HAP-1 (cell line): ENCODE measurements around the gene GRHL1.

Source experiments
- DNase-seq, 2 experiments: peaks; one replicate each; pipeline ENCODE4 v3.0.0-alpha.2; 2016 to 2020; ENCODE audit warnings: low spot score in 2 of 2
- H3K27me3 ChIP-seq: fragments of 250-450 bp; sonication (Bioruptor Pico); 2 replicates; pipeline ENCODE4 v1.5.1; 2020; ENCODE audit warnings: low read depth, mild to moderate bottlenecking, moderate library complexity
- H3K36me3 ChIP-seq: fragments of 250-450 bp; sonication (Bioruptor Pico); replicated peaks from 2 replicates; pipeline ENCODE4 v1.5.1; 2020; ENCODE audit warnings: mild to moderate bottlenecking
- H3K4me1 ChIP-seq: fragments of 250-450 bp; sonication (Bioruptor Pico); 2 replicates; pipeline ENCODE4 v1.5.1; 2020; ENCODE audit warnings: mild to moderate bottlenecking
- H3K4me3 ChIP-seq: fragments of 250-450 bp; sonication (Bioruptor Pico); 2 replicates; pipeline ENCODE4 v1.5.1; 2020; ENCODE audit warnings: mild to moderate bottlenecking, moderate library complexity
- H3K9me3 ChIP-seq: fragments of 250-450 bp; sonication (Bioruptor Pico); 2 replicates; pipeline ENCODE4 v1.5.1; 2020; ENCODE audit warnings: mild to moderate bottlenecking, moderate library complexity
- in situ Hi-C: fragments of 300-500 bp; cut with MboI; formaldehyde crosslinking; loops from 3 replicates; pipeline ENCODE4 v1.14.3; 2020; ENCODE audit warnings: low sequenced_read_pairs, inconsistent platforms, mixed read lengths

GRHL1 gene

DNA sequence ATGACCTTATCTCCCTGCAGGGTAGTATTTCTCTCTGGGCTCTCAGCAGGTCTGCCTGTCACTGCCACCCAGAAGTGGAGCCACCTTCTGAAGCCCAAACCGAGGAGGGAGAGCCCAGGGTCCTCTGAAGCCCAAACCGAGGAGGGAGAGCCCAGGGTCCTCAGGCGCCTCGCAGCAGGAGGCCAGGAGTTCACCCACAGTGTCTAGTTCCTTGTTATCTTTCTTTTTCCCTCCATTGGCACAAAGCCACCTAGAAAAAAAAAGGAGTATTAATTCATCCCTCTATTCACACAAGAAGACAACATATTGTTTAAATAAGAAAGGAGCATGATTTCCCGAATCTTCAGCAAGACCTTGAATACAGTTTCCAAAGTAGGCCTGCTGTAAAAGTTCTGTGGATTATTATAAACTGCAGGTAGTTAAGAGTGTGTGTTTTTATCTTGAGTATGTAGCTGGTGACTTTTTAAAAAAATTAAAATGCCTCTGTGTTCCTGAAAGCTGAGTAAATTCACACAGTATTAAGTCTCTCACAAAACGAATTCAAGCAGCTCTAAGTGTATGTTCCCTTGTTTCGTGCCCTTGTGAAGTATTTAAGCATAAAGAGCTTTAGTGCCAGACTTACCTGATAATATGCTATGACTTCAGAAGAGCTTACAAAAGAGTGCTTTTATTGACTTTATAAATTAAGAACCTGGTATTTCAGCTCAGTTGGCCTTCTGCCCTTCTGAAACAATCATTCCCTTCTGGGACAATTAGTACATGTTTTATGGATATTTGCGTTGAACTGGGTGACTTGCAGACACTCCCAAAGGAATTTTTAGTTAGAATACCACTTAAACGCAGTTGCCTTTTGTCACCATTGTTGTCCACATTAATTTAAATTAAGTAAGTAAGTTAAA lies 11.7 kb upstream of the GRHL1 start:
- peak; percentile 59 to 83 for DNase-seq

DNA sequence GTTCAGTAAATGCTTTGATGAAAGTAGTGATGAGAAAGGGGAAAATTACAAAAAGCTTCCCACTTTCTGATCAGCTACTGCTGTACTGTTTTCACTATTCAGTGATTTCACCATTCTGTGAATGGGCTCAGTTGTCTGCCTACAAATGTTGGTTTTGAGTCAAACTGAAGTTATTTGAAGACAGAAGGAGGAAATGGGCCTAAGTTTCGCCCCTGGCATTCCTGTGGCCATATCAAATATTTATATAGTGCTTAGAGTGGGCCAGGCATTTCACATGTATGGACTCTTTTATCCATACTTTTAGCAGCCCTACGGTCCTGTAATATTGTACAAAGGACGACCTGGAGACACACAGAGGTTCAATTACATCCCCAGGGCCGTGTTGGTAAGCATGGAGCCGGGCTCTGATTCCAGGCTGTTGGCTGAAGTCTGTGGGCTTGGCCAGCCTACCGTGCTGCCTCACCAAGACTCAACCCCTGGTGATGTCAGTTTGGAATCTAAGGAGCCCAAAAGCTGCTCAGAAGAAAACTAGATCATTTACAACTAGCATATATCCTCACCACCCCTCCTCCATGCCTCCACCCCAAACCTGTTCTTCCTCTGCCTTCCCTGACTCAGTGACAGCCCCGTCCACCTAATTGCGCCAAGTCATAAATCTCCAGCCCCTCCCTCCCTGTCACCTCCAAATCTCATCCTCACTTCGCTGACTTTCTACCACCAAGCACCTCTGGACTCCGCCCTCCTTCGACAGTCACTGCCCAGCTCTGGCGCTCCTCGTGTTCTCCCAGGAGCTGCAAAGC lies 10.1 kb upstream of the GRHL1 start:
- H3K4me3 ChIP-seq: no peak overlapping the region
- peaks cover 26% of the 10 kb centered on the region for H3K4me1 ChIP-seq
- no peaks in the 10 kb centered on the region for H3K36me3 ChIP-seq
- no peak for DNase-seq
- H3K27me3 ChIP-seq: no peaks in the 10 kb centered on the region
- no peaks in the 10 kb centered on the region for H3K9me3 ChIP-seq
- in situ Hi-C loops: no loop called here

More for the DNA sequence above, 11.7 kb upstream of the GRHL1 start:
- Histone ChIP-seq H3K4me1 (peaks cover 26% of the 10 kb centered on the region), H3K27me3 (no peaks in the 10 kb centered on the region), H3K36me3 (no peaks in the 10 kb centered on the region), H3K9me3 (no peaks in the 10 kb centered on the region), H3K4me3 (no peak overlapping the region)
- in situ Hi-C loops: no loop called here

DNA sequence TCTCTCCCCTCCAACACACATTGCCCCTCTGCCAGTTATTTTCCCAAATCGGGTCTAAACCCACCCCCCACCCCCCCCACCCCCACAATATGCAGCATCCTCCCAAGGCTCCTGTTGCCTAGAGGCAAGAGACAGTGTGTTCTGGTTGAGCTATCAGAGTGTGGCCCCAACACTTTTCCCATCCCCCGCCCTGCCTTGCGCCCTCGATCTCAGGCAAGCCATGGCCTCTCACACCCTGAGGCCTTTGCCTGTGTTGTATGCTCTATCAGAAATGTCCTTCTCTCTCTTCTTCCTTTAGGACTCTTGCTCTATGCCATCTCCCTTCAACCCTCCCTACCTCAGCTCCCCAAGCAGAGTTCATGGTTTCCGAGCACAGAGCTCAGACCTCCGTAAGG lies 9.5 kb upstream of the GRHL1 start:
- Histone ChIP-seq H3K4me3 (no peak overlapping the region), H3K36me3 (no peaks in the 10 kb centered on the region), H3K27me3 (no peaks in the 10 kb centered on the region), H3K4me1 (peaks cover 26% of the 10 kb centered on the region), H3K9me3 (no peaks in the 10 kb centered on the region)
- DNase-seq: no peak
- in situ Hi-C loops: no loop called here

DNA sequence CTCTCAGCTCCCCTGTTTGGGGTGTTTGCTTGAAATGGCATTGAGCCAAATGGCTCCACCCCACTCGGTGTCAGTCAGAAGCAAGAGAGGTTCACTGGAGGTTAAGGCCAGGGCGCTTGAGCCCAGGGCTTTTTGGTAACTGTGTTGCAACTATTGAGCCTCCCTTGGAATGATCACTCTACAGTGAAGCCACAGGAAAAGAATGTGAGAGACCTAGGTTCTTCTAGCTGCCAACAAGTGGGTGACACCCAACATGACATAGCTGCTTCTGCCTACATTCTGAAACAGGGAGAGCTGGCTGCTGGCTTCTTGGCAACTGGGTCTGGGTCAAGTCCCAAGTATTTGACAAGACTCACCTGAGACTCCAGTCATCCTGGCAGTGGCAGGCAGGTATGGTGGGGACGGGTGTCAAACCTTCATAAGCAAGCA lies 7.1 kb upstream of the GRHL1 start:
- DNase-seq: no peak
- Histone ChIP-seq H3K27me3 (no peaks in the 10 kb centered on the region), H3K4me3 (no peak overlapping the region), H3K9me3 (no peaks in the 10 kb centered on the region), H3K4me1 (peaks cover 23% of the 10 kb centered on the region), H3K36me3 (no peaks in the 10 kb centered on the region)
- in situ Hi-C loops: no loop called here

DNA sequence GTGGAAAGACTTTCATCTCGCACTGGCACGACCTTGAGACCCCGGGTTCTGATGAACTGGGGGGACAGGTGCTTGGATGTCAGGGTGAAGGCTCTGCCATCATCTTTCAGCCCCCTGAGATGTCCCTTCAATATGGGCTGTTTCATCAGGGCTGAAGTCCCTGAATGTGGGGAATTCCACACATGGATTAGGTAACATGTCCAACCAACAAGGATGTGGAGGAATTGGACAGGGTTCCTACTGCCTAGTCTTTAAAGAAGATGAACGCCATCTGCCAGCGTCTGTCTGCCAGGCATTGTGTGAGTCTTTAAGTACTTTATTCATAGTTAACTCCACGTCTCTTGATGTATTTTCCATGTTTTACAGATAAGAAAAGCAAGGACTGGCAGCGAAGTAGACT lies 5.9 kb upstream of the GRHL1 start:
- no peak overlapping the region for H3K4me3 ChIP-seq
- H3K27me3 ChIP-seq: no peaks in the 10 kb centered on the region
- in situ Hi-C loops: no loop called here
- DNase-seq: no peak
- H3K9me3 ChIP-seq: no peaks in the 10 kb centered on the region
- H3K36me3 ChIP-seq: no peaks in the 10 kb centered on the region
- peaks cover 13% of the 10 kb centered on the region for H3K4me1 ChIP-seq

DNA sequence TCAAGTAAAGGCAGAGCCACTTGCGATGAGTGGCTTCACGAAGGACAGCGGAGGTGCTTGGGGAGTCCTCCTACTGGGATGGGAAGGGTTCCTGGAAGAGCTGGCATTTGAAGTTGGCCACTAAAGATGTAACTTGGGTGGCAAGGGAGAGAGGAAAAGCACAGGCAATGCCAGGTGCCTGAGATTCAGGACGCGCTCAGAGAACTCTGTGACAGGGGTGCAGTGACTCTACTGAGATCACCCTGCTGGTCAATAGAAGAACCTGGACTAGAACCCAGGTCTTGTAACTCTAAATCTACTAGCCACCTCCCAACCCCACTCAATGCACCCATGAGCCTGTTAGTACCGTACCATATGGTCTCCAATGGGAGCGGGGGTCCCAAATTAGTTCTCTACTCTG lies 5.4 kb upstream of the GRHL1 start:
- Histone ChIP-seq H3K4me1 (peaks cover 8% of the 10 kb centered on the region), H3K27me3 (no peaks in the 10 kb centered on the region), H3K36me3 (no peaks in the 10 kb centered on the region), H3K4me3 (no peak overlapping the region), H3K9me3 (no peaks in the 10 kb centered on the region)
- in situ Hi-C loops: no loop called here
- no peak for DNase-seq

DNA sequence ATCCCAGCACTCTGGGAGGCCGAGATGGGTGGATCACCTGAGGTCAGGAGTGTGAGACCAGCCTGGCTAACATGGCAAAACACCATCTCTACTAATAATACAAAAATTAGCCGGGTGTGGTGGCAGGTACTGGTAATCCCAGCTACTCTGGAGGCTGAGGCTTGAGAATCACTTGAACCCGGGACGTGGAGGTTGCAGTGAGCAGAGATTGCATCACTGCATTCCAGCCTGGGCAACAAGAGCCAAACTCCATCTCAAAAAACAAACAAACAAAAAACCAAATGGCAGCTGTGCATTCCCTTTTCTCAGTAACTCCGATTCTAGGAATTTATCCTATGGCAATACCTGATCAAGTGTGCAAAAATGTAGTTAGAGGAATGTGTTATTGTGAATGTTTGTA lies 4.7 kb upstream of the GRHL1 start:
- Histone ChIP-seq H3K27me3 (no peaks in the 10 kb centered on the region), H3K4me3 (no peak overlapping the region), H3K36me3 (no peaks in the 10 kb centered on the region), H3K9me3 (no peaks in the 10 kb centered on the region), H3K4me1 (peaks cover 3% of the 10 kb centered on the region)
- no peak for DNase-seq
- in situ Hi-C loops: no loop called here

DNA sequence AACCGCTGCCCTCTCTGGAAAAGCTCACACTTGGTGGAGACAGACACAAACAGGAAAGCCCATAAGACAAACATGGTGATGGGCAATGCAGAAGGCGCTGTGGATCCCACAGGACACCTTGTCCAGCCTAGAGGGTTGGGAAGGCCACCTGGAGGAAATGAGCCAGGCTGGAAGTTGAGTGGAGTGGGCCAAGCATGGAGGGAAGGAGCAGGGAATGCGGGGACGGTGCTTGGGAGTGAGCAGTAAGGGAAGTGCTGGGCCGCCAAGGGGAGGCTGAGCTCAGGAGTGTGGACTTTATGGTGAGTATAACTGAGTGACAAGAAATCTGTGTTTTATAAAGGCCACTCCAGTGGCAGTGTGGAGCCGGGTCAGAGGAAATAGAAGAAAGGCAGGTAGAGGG lies 2.8 kb upstream of the GRHL1 start:
- Histone ChIP-seq H3K4me3 (no peak overlapping the region), H3K4me1 (peaks cover 14% of the 10 kb centered on the region), H3K9me3 (no peaks in the 10 kb centered on the region), H3K27me3 (no peaks in the 10 kb centered on the region), H3K36me3 (no peaks in the 10 kb centered on the region)
- no peak for DNase-seq
- in situ Hi-C loops: no loop called here

DNA sequence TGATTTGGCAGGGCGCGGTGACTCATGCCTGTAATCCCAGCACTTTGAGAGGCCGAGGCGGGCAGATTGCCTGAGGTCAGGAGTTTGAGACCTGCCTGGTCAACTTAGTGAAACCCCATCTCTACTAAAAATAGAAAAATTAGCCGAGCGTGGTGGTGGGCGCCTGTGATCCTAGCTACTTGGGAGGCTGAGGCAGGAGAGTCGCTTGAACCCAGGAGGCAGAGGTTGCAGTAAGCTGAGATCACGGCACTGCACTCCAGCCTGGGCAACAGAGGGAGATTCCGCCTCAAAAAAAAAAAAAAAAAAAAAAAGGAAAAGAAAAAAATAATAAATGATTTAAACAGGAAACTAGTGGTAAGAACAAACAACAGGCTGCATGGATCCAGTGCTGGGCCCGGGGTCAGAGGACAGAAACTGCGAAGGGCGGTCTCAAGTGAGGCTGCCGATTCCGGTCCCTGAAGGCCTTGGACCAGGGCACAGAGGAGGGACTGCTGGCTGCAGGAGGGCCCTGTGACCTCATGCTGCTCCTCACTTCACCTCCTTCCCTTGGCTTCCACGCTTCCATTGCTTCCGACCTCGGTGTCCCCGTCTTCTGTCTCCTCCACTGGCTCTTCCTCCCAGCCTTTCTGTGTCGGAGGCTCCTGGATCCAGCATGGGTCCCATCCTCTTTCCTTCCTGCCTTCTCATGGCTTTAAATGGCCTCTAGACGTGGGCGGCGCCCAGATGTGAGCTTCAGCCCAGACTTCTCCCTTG lies 2.1 kb upstream of the GRHL1 start:
- no peaks in the 10 kb centered on the region for H3K9me3 ChIP-seq
- in situ Hi-C loops: no loop called here
- H3K36me3 ChIP-seq: no peaks in the 10 kb centered on the region
- no peak overlapping the region for H3K4me3 ChIP-seq
- H3K4me1 ChIP-seq: peaks cover 21% of the 10 kb centered on the region
- DNase-seq: no peak
- H3K27me3 ChIP-seq: no peaks in the 10 kb centered on the region

DNA sequence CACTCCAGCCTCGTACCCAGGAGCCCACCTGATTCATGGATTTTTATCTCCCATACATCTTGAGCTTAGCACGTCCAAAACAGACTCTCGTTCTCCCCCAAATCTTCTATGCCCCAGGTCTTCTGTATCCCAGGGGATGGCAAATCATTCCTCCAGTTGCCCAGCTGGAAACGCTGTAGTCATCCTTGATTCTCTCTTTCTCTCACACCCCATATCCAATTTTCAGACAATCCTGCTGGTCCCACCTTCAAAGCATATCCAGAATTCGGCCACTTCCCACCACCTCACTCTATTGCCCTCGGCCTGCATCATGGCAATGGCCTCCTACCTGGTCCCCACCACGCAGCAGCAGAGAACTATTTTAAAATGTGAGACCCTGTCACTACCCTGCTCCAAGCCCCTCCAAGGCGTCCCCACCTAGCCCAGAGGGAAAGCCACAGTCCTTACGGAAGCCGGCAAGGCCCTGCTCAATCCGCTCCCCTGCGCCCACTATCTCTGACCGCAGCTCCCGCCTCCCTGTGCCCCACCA lies 1.4 kb upstream of the GRHL1 start:
- DNase-seq: no peak
- H3K4me3 ChIP-seq: peak overlapping the region; percentile 37
- in situ Hi-C loops: loop anchor here (25.0 kb wide), 1 partner anchor 113 kb away; the partner anchor contains the start of gene TAF1B

DNA sequence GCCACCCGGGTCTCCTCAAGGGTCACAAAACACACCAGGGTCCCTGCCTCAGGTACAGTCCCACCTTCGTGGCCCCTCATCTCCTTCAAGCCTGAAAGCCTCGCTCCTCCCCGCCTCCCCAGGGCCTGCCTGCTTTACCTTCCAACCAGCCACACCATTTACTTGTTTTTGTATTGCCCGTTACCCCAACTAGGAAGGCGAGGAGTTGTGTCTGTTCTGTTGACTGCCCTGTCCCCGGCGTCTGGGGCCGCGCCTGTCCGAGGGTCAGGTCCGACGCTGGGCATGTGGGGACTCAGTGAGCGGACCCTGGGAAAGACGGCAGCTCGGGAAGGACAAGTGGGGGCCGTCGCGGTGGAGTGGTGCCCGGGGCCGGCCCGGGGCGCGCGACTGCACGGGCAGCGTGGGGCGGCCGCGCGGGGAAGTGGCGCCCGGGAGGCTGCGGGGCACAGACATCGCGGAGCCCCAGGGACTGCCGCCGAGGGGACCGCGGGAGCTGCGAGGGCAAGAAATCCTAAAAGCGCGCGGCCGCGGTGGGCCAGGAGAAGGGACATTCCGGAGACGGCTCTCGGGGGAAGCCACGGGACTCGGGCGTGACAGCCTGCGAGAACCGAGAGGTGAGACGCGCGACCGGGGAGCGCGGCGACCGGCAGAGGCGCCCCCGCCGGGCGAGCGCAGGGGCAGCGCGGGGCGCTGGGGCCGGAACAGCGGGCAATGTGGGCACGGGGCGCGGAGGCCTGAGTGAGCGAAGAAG lies 797 bp upstream of the GRHL1 start:
- in situ Hi-C loops: loop anchor here (25.0 kb wide), 1 partner anchor 113 kb away; the partner anchor contains the start of gene TAF1B
- H3K27me3 ChIP-seq: no peaks in the 10 kb centered on the region
- DNase-seq: peak; percentile 15 to 59
- peak overlapping the region; percentile 37 for H3K4me3 ChIP-seq
- no peaks in the 10 kb centered on the region for H3K9me3 ChIP-seq
- peaks cover 23% of the 10 kb centered on the region for H3K4me1 ChIP-seq
- H3K36me3 ChIP-seq: no peaks in the 10 kb centered on the region; the same call in 1 of the 2 replicates

More for the DNA sequence above, 1.4 kb upstream of the GRHL1 start:
- no peaks in the 10 kb centered on the region for H3K9me3 ChIP-seq
- H3K27me3 ChIP-seq: no peaks in the 10 kb centered on the region
- H3K4me1 ChIP-seq: peaks cover 23% of the 10 kb centered on the region
- no peaks in the 10 kb centered on the region for H3K36me3 ChIP-seq

DNA sequence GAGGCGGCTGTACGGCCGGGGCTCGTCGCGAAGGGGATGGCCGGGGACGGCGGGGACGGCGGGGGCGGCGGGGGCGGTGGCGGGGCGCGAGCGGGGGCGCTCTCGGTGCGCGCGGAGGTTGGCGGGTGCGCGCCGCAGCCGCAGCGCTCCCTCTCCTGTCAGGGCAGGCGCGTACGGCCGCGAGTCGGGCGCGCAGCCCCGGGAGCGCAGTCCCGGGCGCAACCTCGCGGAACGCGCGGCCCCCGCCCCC lies 296 bp upstream of the GRHL1 start:
- H3K27me3 ChIP-seq: no peaks in the 10 kb centered on the region
- DNase-seq: no peak
- H3K4me1 ChIP-seq: peaks cover 23% of the 10 kb centered on the region
- no peaks in the 10 kb centered on the region for H3K9me3 ChIP-seq
- in situ Hi-C loops: loop anchor here (25.0 kb wide), 1 partner anchor 114 kb away; the partner anchor contains the start of gene TAF1B
- H3K36me3 ChIP-seq: no peaks in the 10 kb centered on the region; the same call in 1 of the 2 replicates
- peak overlapping the region; percentile 37 for H3K4me3 ChIP-seq

DNA sequence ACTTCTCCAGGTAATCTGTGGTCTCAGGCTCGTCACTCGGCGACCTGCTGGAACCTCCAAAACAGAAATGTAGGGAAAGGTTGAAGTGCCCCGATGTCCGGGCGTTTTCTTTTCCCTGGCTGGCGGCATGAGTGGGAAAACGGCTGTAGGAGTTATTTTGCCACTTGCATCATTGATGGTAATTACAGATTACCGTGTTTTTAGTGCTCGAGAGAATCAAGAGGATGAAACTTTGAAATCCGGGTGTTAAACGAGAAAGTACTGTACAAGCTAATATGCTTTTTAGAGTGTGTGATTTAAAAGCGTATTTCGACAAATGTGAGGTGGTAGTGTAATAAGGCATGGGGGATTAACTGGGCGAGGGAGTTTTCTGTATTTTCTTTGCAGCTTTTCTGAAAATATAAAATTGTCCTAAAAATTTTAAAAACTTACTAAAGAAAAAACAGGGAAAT lies 819 bp downstream of the GRHL1 start:
- H3K4me3 ChIP-seq: peak overlapping the region; percentile 63
- peaks cover 23% of the 10 kb centered on the region for H3K4me1 ChIP-seq
- no peaks in the 10 kb centered on the region for H3K27me3 ChIP-seq
- in situ Hi-C loops: loop anchor here (25.0 kb wide), 1 partner anchor 115 kb away; the partner anchor contains the start of gene TAF1B
- peak in 1 of 2 experiments; percentile 18 for DNase-seq
- no peaks in the 10 kb centered on the region; the same call in 1 of the 2 replicates for H3K36me3 ChIP-seq
- H3K9me3 ChIP-seq: no peaks in the 10 kb centered on the region
